Measurements from ENCODE around the gene GALNT6.
A peak's percentile ranks its signal among the peaks of the same experiment; 100 is the strongest.

Gene GALNT6

GRCh38 chr12:51391283-51392123 lies at the start of gene GALNT6:
GALNT6 (minus strand) TSS chr12:51391406; CDS start chr12:51379781, 11,625 bp downstream.
- H4K20me1 ChIP-seq, result peaks cover 0 to 25% (median 7%) of the 10 kb centered on the region in 11 experiments; a peak in 7 of 22 replicates
- H3K4me3 ChIP-seq, result peak within 1 kb of the TSS; percentile 58 to 76 (median 66)
- H3K9me3 ChIP-seq (replicated peaks in 1 of 11), result no peaks in the 10 kb centered on the region
- H3K4me2 ChIP-seq, result peak within 1 kb of the TSS; percentile 90 to 99 (median 95)
- H3K4me1 ChIP-seq, result peaks cover 34 to 80% (median 54%) of the 10 kb centered on the region in 10 experiments
- peaks cover 27 to 91% (median 76%) of the 10 kb centered on the region in 11 experiments for H3K27me3 ChIP-seq
- TF ChIP-seq Cebpa-rat (IDR thresholded peaks at IDR 0.05), result no peak
- peak within 1 kb of the TSS in 10 of 11 experiments; percentile 38 to 77 (median 66); a peak in 20 of 22 replicates for H3K9ac ChIP-seq
- H3K27ac ChIP-seq, result peak within 1 kb of the TSS in 5 of 11 experiments; percentile 8 to 56 (median 22); a peak in 8 of 22 replicates
- no peaks in the 10 kb centered on the region for H3K36me3 ChIP-seq

GRCh38 chr12:51439330-51439729 lies 48.1 kb upstream of the GALNT6 start:
- no peak overlapping the region for H3K27ac ChIP-seq
- H3K4me1 ChIP-seq, result no peaks in the 10 kb centered on the region
- no peaks in the 10 kb centered on the region for H3K36me3 ChIP-seq
- no peak for TF ChIP-seq Cebpa-rat (IDR thresholded peaks at IDR 0.05)
- no peaks in the 10 kb centered on the region for H3K9me3 ChIP-seq (replicated peaks in 1 of 11)
- no peak overlapping the region for H3K4me2 ChIP-seq
- H3K4me3 ChIP-seq, result no peak overlapping the region
- no peaks in the 10 kb centered on the region for H3K27me3 ChIP-seq
- H3K9ac ChIP-seq, result no peak overlapping the region
- no peaks in the 10 kb centered on the region for H4K20me1 ChIP-seq

GRCh38 chr12:51437431-51437830 lies 46.2 kb upstream of the GALNT6 start:
- Histone ChIP-seq H3K9me3 (replicated peaks in 1 of 11) (no peaks in the 10 kb centered on the region), H3K9ac (no peak overlapping the region), H3K4me3 (no peak overlapping the region), H3K4me1 (peaks cover 5 to 14% (median 9%) of the 10 kb centered on the region in 10 experiments; a peak in 16 of 20 replicates), H4K20me1 (no peaks in the 10 kb centered on the region), H3K27ac (no peak overlapping the region), H3K27me3 (no peaks in the 10 kb centered on the region), H3K4me2 (no peak overlapping the region), H3K36me3 (no peaks in the 10 kb centered on the region)
- TF ChIP-seq Cebpa-rat (IDR thresholded peaks at IDR 0.05), result no peak

- Histone ChIP-seq H3K27me3 (no peaks in the 10 kb centered on the region), H3K9ac (no peak overlapping the region), H3K4me1 (peaks cover 6 to 14% (median 10%) of the 10 kb centered on the region in 10 experiments; a peak in 17 of 20 replicates), H3K36me3 (no peaks in the 10 kb centered on the region), H3K9me3 (replicated peaks in 1 of 11) (no peaks in the 10 kb centered on the region), H3K4me3 (no peak overlapping the region), H4K20me1 (no peaks in the 10 kb centered on the region), H3K4me2 (no peak overlapping the region), H3K27ac (no peak overlapping the region)
- TF ChIP-seq Cebpa-rat (IDR thresholded peaks at IDR 0.05), result no peak
Observed at GRCh38 chr12:51434305-51434704, 43.1 kb upstream of the GALNT6 start.

- Histone ChIP-seq H3K27ac (no peak overlapping the region), H3K4me2 (peak overlapping the region in 8 of 11 experiments; percentile 7 to 55 (median 28); a peak in 11 of 22 replicates), H3K36me3 (no peaks in the 10 kb centered on the region), H4K20me1 (no peaks in the 10 kb centered on the region), H3K27me3 (no peaks in the 10 kb centered on the region), H3K4me3 (no peak overlapping the region), H3K9me3 (replicated peaks in 1 of 11) (no peaks in the 10 kb centered on the region), H3K9ac (no peak overlapping the region), H3K4me1 (peaks cover 6 to 14% (median 10%) of the 10 kb centered on the region in 10 experiments; a peak in 17 of 20 replicates)
- TF ChIP-seq Cebpa-rat (IDR thresholded peaks at IDR 0.05), result no peak
Observed at GRCh38 chr12:51432921-51433320, 41.7 kb upstream of the GALNT6 start.

GRCh38 chr12:51430196-51430895 lies 39.1 kb upstream of the GALNT6 start:
- Histone ChIP-seq H3K27me3 (0 out of 22 replicates have a peak, but pooled peaks cover 0 to 3% (median 0%) of the 10 kb centered on the region in 11 experiments), H3K27ac (no peak overlapping the region), H3K4me1 (peaks cover 7 to 21% (median 15%) of the 10 kb centered on the region in 10 experiments; a peak in 18 of 20 replicates), H3K4me2 (0 out of 22 replicates have a peak overlapping the region, but pooled peaks of 2 of the 11 experiments have one; percentile 11 to 24), H3K9me3 (replicated peaks in 1 of 11) (no peaks in the 10 kb centered on the region), H3K4me3 (no peak overlapping the region), H3K9ac (no peak overlapping the region), H3K36me3 (no peaks in the 10 kb centered on the region), H4K20me1 (no peaks in the 10 kb centered on the region)
- no peak for TF ChIP-seq Cebpa-rat (IDR thresholded peaks at IDR 0.05)

GRCh38 chr12:51429700-51430099 lies 38.5 kb upstream of the GALNT6 start:
- Histone ChIP-seq H3K27me3 (0 out of 22 replicates have a peak, but pooled peaks cover 0 to 5% (median 0%) of the 10 kb centered on the region in 11 experiments), H3K4me1 (peaks cover 12 to 24% (median 18%) of the 10 kb centered on the region in 10 experiments; a peak in 18 of 20 replicates), H3K9ac (no peak overlapping the region), H3K36me3 (no peaks in the 10 kb centered on the region), H4K20me1 (no peaks in the 10 kb centered on the region), H3K4me2 (0 out of 22 replicates have a peak overlapping the region, but pooled peaks of 2 of the 11 experiments have one; percentile 11 to 24), H3K9me3 (replicated peaks in 1 of 11) (no peaks in the 10 kb centered on the region), H3K4me3 (no peak overlapping the region), H3K27ac (no peak overlapping the region)
- TF ChIP-seq Cebpa-rat (IDR thresholded peaks at IDR 0.05), result no peak

GRCh38 chr12:51428256-51428655 lies 37.0 kb upstream of the GALNT6 start:
- no peak overlapping the region for H3K4me2 ChIP-seq
- H3K9ac ChIP-seq, result no peak overlapping the region
- H3K27me3 ChIP-seq, result 0 out of 22 replicates have a peak, but pooled peaks cover 0 to 5% (median 0%) of the 10 kb centered on the region in 11 experiments
- no peaks in the 10 kb centered on the region for H4K20me1 ChIP-seq
- H3K4me1 ChIP-seq, result peaks cover 10 to 28% (median 20%) of the 10 kb centered on the region in 10 experiments; a peak in 18 of 20 replicates
- H3K36me3 ChIP-seq, result no peaks in the 10 kb centered on the region
- H3K4me3 ChIP-seq, result no peak overlapping the region
- TF ChIP-seq Cebpa-rat (IDR thresholded peaks at IDR 0.05), result no peak
- no peaks in the 10 kb centered on the region for H3K9me3 ChIP-seq (replicated peaks in 1 of 11)
- no peak overlapping the region for H3K27ac ChIP-seq

Data from BLaER1 treated with 17β-estradiol and CSF1 and Interleukin-3, amounts not matched to agents 10 nM and 100 nM (cell line).